Ovary (tissue), 3 donors: ENCODE results near the gene GATD1.

ENCODE experiments used
- CTCF ChIP-seq, 3 donors: fragments of 450-650 bp in 2 of 3; fragments of 200-600 bp in 1 of 3; IDR thresholded peaks; one replicate each; pipeline versions ENCODE4 v1.5.1 to v1.8.0; 2016 to 2022; ENCODE audit warnings: antibody characterized with exemption in 3 of 3, mild to moderate bottlenecking in 1 of 3
- POLR2A ChIP-seq: fragments of 450-650 bp; IDR thresholded peaks from one replicate; pipeline ENCODE4 v1.6.1; 2017; ENCODE audit warnings: antibody characterized with exemption, mild to moderate bottlenecking, moderate library complexity
- donor health status: DM: no; HTN: no; CAD: no.

- TF ChIP-seq CTCF (IDR thresholded peaks at IDR 0.05) (no peak), POLR2A (no peak)
Observed at GRCh38 chr11:776561-777287, 563 bp downstream of the GATD1 start.
